A549 (cell line): ENCODE results near the gene KAT6B. TPM values are rescaled to one million over a fixed set of nuclear protein-coding genes. Genes with fewer than 3 reads are reported as not detected.

Experiments used
- ATAC-seq, 2 experiments: fragments of 200-7000 bp in 1 of 2; fragments of >200 bp in 1 of 2; cut with Nextera tagmentation in 1 of 2; cut with Tn5 transposase in 1 of 2; 3 replicates each; pipeline versions ENCODE4 v1.8.0 to v1.9.1; 2018 to 2020; ENCODE audit warnings: mild to moderate bottlenecking in 1 of 2, moderate library complexity in 1 of 2
- CTCF ChIA-PET: fragments of 300-600 bp; sonication (Branson Sonifier 250); formaldehyde crosslinking; extraction: SDS; loops from one replicate; lab custom pipeline; 2021; ENCODE audit warnings: antibody characterized with exemption, inconsistent platforms; lab: Yijun Ruan, JAX
- POLR2A ChIA-PET: fragments of 350-600 bp; formaldehyde crosslinking; extraction: SDS; loops from one replicate; lab custom pipeline; 2021; ENCODE audit warnings: antibody characterized with exemption, inconsistent platforms; lab: Yijun Ruan, JAX
- DNase-seq, 2 experiments: peaks; one replicate each; pipeline versions ENCODE4 v3.0.0 to v3.0.0-alpha.2; 2011 to 2016; ENCODE audit warnings: low read depth in 1 of 2, low spot score in 1 of 2
- FAIRE-seq: peaks from 2 replicates; lab custom pipeline; 2011; peaks lifted over from hg19 to GRCh38; lab: Jason Lieb, UNC
- H3K27ac ChIP-seq, 2 experiments: fragments of >200 bp; sonication (Bioruptor Twin); formaldehyde crosslinking; 3 replicates each; pipeline ENCODE4 v1.5.1; 2016 to 2017
- H3K4me1 ChIP-seq: fragments of >200 bp; sonication (Bioruptor Twin); formaldehyde crosslinking; 3 replicates; pipeline ENCODE4 v1.6.1; 2016
- H3K4me2 ChIP-seq: fragments of >200 bp; sonication (Bioruptor Twin); formaldehyde crosslinking; 3 replicates; pipeline ENCODE4 v1.6.1; 2016
- H3K4me3 ChIP-seq: fragments of >200 bp; sonication (Bioruptor Twin); formaldehyde crosslinking; 3 replicates; pipeline ENCODE4 v1.5.1; 2016
- H3K9me3 ChIP-seq: fragments of >200 bp; sonication (Bioruptor Twin); formaldehyde crosslinking; 3 replicates; pipeline ENCODE4 v1.6.1; 2016
- ATOH8 ChIP-seq: fragments of 250-450 bp; sonication (Bioruptor Pico); IDR thresholded peaks from 2 replicates; pipeline ENCODE4 v1.5.0; 2020; ENCODE audit warnings: low read depth, mild to moderate bottlenecking, moderate library complexity
- CTCF ChIP-seq: fragments of >200 bp; sonication (Bioruptor Twin); formaldehyde crosslinking; IDR thresholded peaks from 3 replicates; pipeline ENCODE4 v1.5.1; 2016
- EHMT2 ChIP-seq: fragments of 200-600 bp; sonication (generic); IDR thresholded peaks from 2 replicates; pipeline ENCODE4 v1.6.1; 2016; ENCODE audit warnings: antibody characterized with exemption, low read depth, mild to moderate bottlenecking, moderate library complexity
- ESRRA ChIP-seq: fragments of 150-350 bp; IDR thresholded peaks from 2 replicates; pipeline ENCODE4 v1.6.1; 2014; ENCODE audit warnings: mild to moderate bottlenecking, low read length, borderline replicate concordance
- FOSL2 ChIP-seq, 2 experiments: fragments of 450-650 bp in 1 of 2; fragments of >200 bp in 1 of 2; sonication (Bioruptor Twin) in 1 of 2; formaldehyde crosslinking; IDR thresholded peaks; 2 replicates each; pipeline versions ENCODE4 v1.5.0 to v1.6.1; 2016 to 2020; ENCODE audit warnings: mild to moderate bottlenecking in 1 of 2, moderate library complexity in 1 of 2
- FOXS1 ChIP-seq: fragments of 250-450 bp; sonication (Bioruptor Pico); IDR thresholded peaks from 2 replicates; pipeline ENCODE4 v1.5.0; 2020; ENCODE audit warnings: mild to moderate bottlenecking, moderate library complexity
- HOXB5 ChIP-seq: fragments of 250-450 bp; sonication (Bioruptor Pico); IDR thresholded peaks from 2 replicates; pipeline ENCODE4 v1.5.0; 2020; ENCODE audit warnings: mild to moderate bottlenecking, moderate library complexity
- KDM1A ChIP-seq: fragments of 200-600 bp; sonication (generic); IDR thresholded peaks from 2 replicates; pipeline ENCODE4 v1.6.1; 2016; ENCODE audit warnings: low read depth, mild to moderate bottlenecking
- MAX ChIP-seq: IDR thresholded peaks from 2 replicates; pipeline ENCODE4 v1.6.1; 2012
- NPAS2 ChIP-seq: fragments of 250-450 bp; sonication (Bioruptor Pico); IDR thresholded peaks from 2 replicates; pipeline ENCODE4 v1.8.0; 2022; ENCODE audit warnings: mild to moderate bottlenecking, moderate library complexity, borderline replicate concordance
- POLR2A ChIP-seq: IDR thresholded peaks from 2 replicates; pipeline ENCODE4 v1.6.1; 2012; ENCODE audit warnings: mild to moderate bottlenecking, low read length
- POLR2AphosphoS2 ChIP-seq: conservative IDR thresholded peaks from 2 replicates; pipeline ENCODE4 v1.6.1; 2012; ENCODE audit warnings: low read length, improper control_type of control experiment, inconsistent platforms
- RAD21 ChIP-seq, 2 experiments: fragments of >200 bp in 1 of 2; sonication (Bioruptor Twin) in 1 of 2; formaldehyde crosslinking in 1 of 2; IDR thresholded peaks in 1 of 2; conservative IDR thresholded peaks in 1 of 2; 2 replicates in 1 of 2; 3 replicates in 1 of 2; pipeline ENCODE4 v1.6.1; 2012 to 2018; ENCODE audit warnings: inconsistent platforms in 1 of 2
- RARB ChIP-seq: fragments of 250-450 bp; sonication (Bioruptor Pico); IDR thresholded peaks from 2 replicates; pipeline ENCODE4 v1.8.0; 2021; ENCODE audit warnings: mild to moderate bottlenecking, moderate library complexity
- RCOR1 ChIP-seq: fragments of 150-350 bp; IDR thresholded peaks from 2 replicates; pipeline ENCODE4 v1.6.1; 2014; ENCODE audit warnings: antibody characterized with exemption, low read length, low read depth
- RNF2 ChIP-seq: fragments of 200-600 bp; sonication (generic); IDR thresholded peaks from 2 replicates; pipeline ENCODE4 v1.6.1; 2016; ENCODE audit warnings: low read depth, mild to moderate bottlenecking, antibody characterized with exemption, moderate library complexity, borderline replicate concordance
- SMC3 ChIP-seq: fragments of >200 bp; sonication (Bioruptor Twin); formaldehyde crosslinking; IDR thresholded peaks from 3 replicates; pipeline ENCODE4 v1.6.1; 2018; ENCODE audit warnings: inconsistent platforms
- SREBF2 ChIP-seq: fragments of 450-650 bp; IDR thresholded peaks from 2 replicates; pipeline ENCODE4 v1.6.1; 2014; ENCODE audit warnings: mild to moderate bottlenecking, moderate library complexity
- TFCP2L1 ChIP-seq: fragments of 250-450 bp; sonication (Bioruptor Pico); IDR thresholded peaks from 2 replicates; pipeline ENCODE4 v1.5.0; 2021; ENCODE audit warnings: mild to moderate bottlenecking
- USF2 ChIP-seq: fragments of 450-650 bp; IDR thresholded peaks from 2 replicates; pipeline ENCODE4 v1.6.1; 2014; ENCODE audit warnings: antibody characterized with exemption
- ZFP36 ChIP-seq: fragments of 450-650 bp; IDR thresholded peaks from 2 replicates; pipeline ENCODE4 v1.6.1; 2014; ENCODE audit warnings: borderline replicate concordance; ENCODE audit not compliant: partially characterized antibody
- ZNF302 ChIP-seq: fragments of 250-450 bp; sonication (Bioruptor Pico); IDR thresholded peaks from 2 replicates; pipeline ENCODE4 v1.9.0; 2021; ENCODE audit warnings: inconsistent platforms, mild to moderate bottlenecking, moderate library complexity
- ZSCAN20 ChIP-seq: fragments of 250-450 bp; sonication (Bioruptor Pico); IDR thresholded peaks from 2 replicates; pipeline ENCODE4 v1.8.0; 2022; ENCODE audit warnings: mild to moderate bottlenecking, moderate library complexity
- WGBS: methylation state at CpG from one replicate; pipeline ENCODE4 v1.1.6; 2017; ENCODE audit errors: missing lambda C conversion rate; 5-methylcytosine and 5-hydroxymethylcytosine counted together
- polyA plus RNA-seq, 4 experiments: library from polyadenylated mRNA; depleted of rRNA in 3 of 4; stranded (reverse); fragments of >200 nt; fragmentation: RNase III in 1 of 4; extraction: RNeasy Plus Mini Kit Qiagen cat#74134 plus additional on column Dnase treatment in 1 of 4; gene quantifications; 2 replicates in 3 of 4; 3 replicates in 1 of 4; pipeline ENCODE4 v1.2.3, GENCODE V29; 2011 to 2017
- TF ChIP-seq, protein P1 (sequence below): fragments of 150-350 bp; IDR thresholded peaks from 2 replicates; pipeline ENCODE4 v1.6.1; 2014; ENCODE audit warnings: low read depth, mild to moderate bottlenecking, low read length

Gene KAT6B
- polyA plus RNA-seq, 2 of the 4 experiments (the other 2 are of a cell fraction) = 5.6 to 5.7 TPM

- POLR2A ChIA-PET = no interaction called here
- Histone ChIP-seq H3K4me2 (no peak overlapping the region), H3K4me3 (no peak overlapping the region), H3K27ac (no peak overlapping the region), H3K4me1 (no peaks in the 10 kb centered on the region), H3K9me3 (no peaks in the 10 kb centered on the region)
- peak; percentile 81 to 89; a peak in 5 of 6 replicates for ATAC-seq
- CTCF ChIA-PET = interaction anchor here (0.8 to 1.4 kb wide), 7 partner anchors 13 to 132 kb away, joined by 3 to 5 read pairs (median 3); no protein-coding TSS in a partner anchor
- FAIRE-seq = no peak
- DNase-seq = no peak
- no peak for TF ChIP-seq NPAS2
- TF ChIP-seq RCOR1 = no peak
- no peak for TF ChIP-seq RARB (CRISPR knock-in tag)
- no peak for TF ChIP-seq ZFP36
- no peak for TF ChIP-seq ATOH8 (CRISPR knock-in tag)
- no peak for TF ChIP-seq FOSL2 (IDR thresholded peaks at IDR 0.05)
- no peak for TF ChIP-seq FOSL2 (CRISPR knock-in tag; IDR thresholded peaks at IDR 0.05)
- no peak for TF ChIP-seq ESRRA
- TF ChIP-seq RNF2 = no peak
- TF ChIP-seq TFCP2L1 (CRISPR knock-in tag) = no peak
- TF ChIP-seq CTCF = peak; percentile 28; the same call in 1 of the 3 replicates
- no peak for TF ChIP-seq POLR2A
- TF ChIP-seq EHMT2 = no peak
- TF ChIP-seq FOXS1 (CRISPR knock-in tag) = no peak
- TF ChIP-seq SMC3 = peak; percentile 39
- TF ChIP-seq SREBF2 = no peak
- no peak for TF ChIP-seq ZNF302 (CRISPR knock-in tag)
- peak; percentile 44 to 51; a peak in 4 of 5 replicates for TF ChIP-seq RAD21 (conservative IDR thresholded peaks at IDR 0.05 in 1 of 2, IDR thresholded peaks at IDR 0.05 in 1 of 2)
- no peak for TF ChIP-seq USF2
- TF ChIP-seq POLR2AphosphoS2 = no peak
- TF ChIP-seq, protein P1, sequence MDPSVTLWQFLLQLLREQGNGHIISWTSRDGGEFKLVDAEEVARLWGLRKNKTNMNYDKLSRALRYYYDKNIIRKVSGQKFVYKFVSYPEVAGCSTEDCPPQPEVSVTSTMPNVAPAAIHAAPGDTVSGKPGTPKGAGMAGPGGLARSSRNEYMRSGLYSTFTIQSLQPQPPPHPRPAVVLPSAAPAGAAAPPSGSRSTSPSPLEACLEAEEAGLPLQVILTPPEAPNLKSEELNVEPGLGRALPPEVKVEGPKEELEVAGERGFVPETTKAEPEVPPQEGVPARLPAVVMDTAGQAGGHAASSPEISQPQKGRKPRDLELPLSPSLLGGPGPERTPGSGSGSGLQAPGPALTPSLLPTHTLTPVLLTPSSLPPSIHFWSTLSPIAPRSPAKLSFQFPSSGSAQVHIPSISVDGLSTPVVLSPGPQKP = no peak
- TF ChIP-seq MAX = no peak
- TF ChIP-seq, all 56 proteins: peak for 3
- WGBS = 85% methylated on average over 6 of the region's 6 CpGs
These were observed 62.7 kb downstream of the KAT6B start for GRCh38 chr10:74888962-74889661.

DNA sequence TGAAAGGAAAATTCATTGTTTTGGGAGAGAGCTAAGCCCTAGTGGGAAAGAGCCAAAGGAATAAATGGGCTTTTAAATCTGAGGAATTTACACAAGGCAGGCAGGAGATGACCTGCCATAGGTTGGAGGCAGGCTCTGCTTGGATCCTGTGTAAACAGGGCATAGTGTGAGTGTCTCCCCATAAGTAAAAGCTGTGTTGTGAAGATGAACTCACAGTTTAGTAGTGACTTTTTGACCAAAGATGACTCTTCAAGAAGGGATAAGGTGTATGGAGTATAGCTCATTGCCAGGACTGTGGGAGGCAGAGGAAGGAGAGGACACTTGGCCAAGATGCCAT lies 63.2 kb downstream of the KAT6B start:
- Histone ChIP-seq H3K4me1 (no peaks in the 10 kb centered on the region), H3K9me3 (no peaks in the 10 kb centered on the region), H3K27ac (no peak overlapping the region), H3K4me3 (no peak overlapping the region), H3K4me2 (no peak overlapping the region)
- no peak for DNase-seq
- ChIA-PET CTCF (interaction anchor here (0.6 to 1.4 kb wide), 7 partner anchors 12 to 127 kb away, joined by 3 to 5 read pairs (median 3); no protein-coding TSS in a partner anchor), POLR2A (no interaction called here)
- FAIRE-seq = no peak
- TF ChIP-seq ZSCAN20 (CRISPR knock-in tag) (no peak), KDM1A (no peak), HOXB5 (CRISPR knock-in tag) (no peak), SMC3 (no peak)
- ATAC-seq = peak in 1 of 2 experiments; percentile 59; a peak in 3 of 6 replicates
